ENCODE results near the gene PLCG1.

DNA sequence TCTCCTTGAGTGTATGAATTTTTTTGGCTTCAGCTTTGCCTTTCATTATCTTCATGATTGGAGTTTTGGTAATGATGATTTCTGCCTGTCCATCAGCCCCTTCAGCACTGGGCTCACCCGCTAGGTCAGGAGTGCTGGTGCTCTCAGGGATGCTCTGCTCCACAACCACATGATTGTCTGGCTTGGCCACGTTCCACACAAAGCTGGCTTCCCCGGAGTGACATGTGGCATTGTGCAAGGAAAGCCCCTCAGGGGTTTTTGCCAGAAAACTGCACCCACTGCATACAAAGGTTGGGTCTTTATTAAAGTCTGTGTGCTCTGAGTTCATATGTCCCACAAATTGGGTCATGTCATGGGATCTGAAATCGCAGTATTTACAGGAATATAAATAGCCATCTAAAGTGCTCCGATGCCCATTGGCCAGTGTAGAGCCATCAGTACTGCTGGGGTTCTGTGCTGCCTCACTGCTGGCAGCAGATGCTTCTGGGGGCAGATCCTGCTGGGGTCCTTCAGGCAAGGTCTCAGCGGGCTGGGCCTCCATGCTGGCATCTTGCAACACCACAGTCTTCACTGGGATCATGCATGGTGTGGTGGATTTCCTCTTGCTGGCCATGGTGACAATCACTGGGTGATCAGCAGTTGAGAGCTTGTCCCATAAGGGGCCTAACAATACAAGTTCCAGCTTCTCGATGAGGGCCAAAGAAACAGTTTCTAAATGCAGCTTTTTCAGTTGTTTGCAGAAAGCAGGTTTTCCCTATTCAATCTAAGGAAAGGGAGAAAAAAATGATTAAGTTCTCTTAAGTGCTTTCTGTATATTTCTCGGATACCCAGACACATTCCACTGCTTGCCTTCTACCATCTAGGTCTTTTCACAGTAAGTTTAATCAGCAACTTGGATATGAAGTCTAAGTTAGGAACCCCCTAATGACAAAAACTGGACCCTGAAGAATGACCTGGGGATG, 67.2 kb downstream of the PLCG1 start:
- TF ChIP-seq, protein P1, sequence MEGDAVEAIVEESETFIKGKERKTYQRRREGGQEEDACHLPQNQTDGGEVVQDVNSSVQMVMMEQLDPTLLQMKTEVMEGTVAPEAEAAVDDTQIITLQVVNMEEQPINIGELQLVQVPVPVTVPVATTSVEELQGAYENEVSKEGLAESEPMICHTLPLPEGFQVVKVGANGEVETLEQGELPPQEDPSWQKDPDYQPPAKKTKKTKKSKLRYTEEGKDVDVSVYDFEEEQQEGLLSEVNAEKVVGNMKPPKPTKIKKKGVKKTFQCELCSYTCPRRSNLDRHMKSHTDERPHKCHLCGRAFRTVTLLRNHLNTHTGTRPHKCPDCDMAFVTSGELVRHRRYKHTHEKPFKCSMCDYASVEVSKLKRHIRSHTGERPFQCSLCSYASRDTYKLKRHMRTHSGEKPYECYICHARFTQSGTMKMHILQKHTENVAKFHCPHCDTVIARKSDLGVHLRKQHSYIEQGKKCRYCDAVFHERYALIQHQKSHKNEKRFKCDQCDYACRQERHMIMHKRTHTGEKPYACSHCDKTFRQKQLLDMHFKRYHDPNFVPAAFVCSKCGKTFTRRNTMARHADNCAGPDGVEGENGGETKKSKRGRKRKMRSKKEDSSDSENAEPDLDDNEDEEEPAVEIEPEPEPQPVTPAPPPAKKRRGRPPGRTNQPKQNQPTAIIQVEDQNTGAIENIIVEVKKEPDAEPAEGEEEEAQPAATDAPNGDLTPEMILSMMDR (optimal IDR thresholded peaks at IDR 0.05 in 1 of 3, IDR thresholded peaks at IDR 0.05 in 1 of 3, conservative IDR thresholded peaks at IDR 0.05 in 1 of 3; ENCODE audit: extremely low read depth in 1 of 3, insufficient read depth in 2 of 3, low read length in 3 of 3): no peak
- no peak for TF ChIP-seq EZH2 (IDR thresholded peaks at IDR 0.05; ENCODE audit: low read length)
